Activated CD8-positive, alpha-beta T cell treated with anti-CD3 and anti-CD28 coated beads for 36 hours (primary cell): ENCODE measurements around the gene OR2G2. TPM values are rescaled to one million over a fixed set of nuclear protein-coding genes. Genes with fewer than 3 reads are reported as not detected.
A peak's percentile ranks its signal among the peaks of the same experiment; 100 is the strongest.

Experiments
- ATAC-seq: fragments of 200-7000 bp; cut with Tn5 transposase; one replicate; pipeline ENCODE4 v1.10.0; 2021; ENCODE audit warnings: mild to moderate bottlenecking, moderate library complexity
- CTCF ChIA-PET: fragments of 350-600 bp; sonication (Branson Sonifier 250); formaldehyde crosslinking; loops from one replicate; lab custom pipeline; 2021; ENCODE audit warnings: antibody characterized with exemption; lab: Charles Lee
- POLR2A ChIA-PET: fragments of 350-600 bp; sonication (Branson Sonifier 250); formaldehyde crosslinking; loops from one replicate; lab custom pipeline; 2021; ENCODE audit warnings: antibody characterized with exemption; lab: Charles Lee
- DNase-seq: peaks from one replicate; pipeline ENCODE4 v3.0.0-alpha.2; 2020
- H3K27ac Mint-ChIP-seq: one replicate; pipeline ENCODE4 v1.8.0; 2021; ENCODE audit warnings: mild to moderate bottlenecking, mixed read lengths
- H3K27me3 Mint-ChIP-seq: one replicate; pipeline ENCODE4 v1.8.0; 2021; ENCODE audit warnings: mixed read lengths
- H3K36me3 Mint-ChIP-seq: one replicate; pipeline ENCODE4 v1.8.0; 2021; ENCODE audit warnings: low read depth, mixed read lengths
- H3K4me1 Mint-ChIP-seq: one replicate; pipeline ENCODE4 v1.8.0; 2021; ENCODE audit warnings: low read depth, mixed read lengths
- H3K4me3 Mint-ChIP-seq: one replicate; pipeline ENCODE4 v1.8.0; 2021; ENCODE audit warnings: mild to moderate bottlenecking, moderate library complexity, mixed read lengths
- H3K9me3 Mint-ChIP-seq: one replicate; pipeline ENCODE4 v1.8.0; 2021; ENCODE audit warnings: mixed read lengths
- CTCF ChIP-seq: fragments of 200-600 bp; IDR thresholded peaks from one replicate; pipeline ENCODE4 v1.8.0; 2022; ENCODE audit warnings: antibody characterized with exemption, mild to moderate bottlenecking
- intact Hi-C: fragments of 100-400 bp; cut with micrococcal nuclease; formaldehyde crosslinking; loops from one replicate; pipeline ENCODE4 v1.10.0; 2022
- total RNA-seq, 2 experiments: library from RNA; stranded (reverse); gene quantifications; one replicate each; pipeline ENCODE4 v1.2.3, GENCODE V29; 2021

OR2G2 gene
- total RNA-seq, 2 experiments from 2014 or later = not detected

GRCh38 chr1:247548092-247548491 is 40.1 kb upstream of the OR2G2 start:
- H3K4me3 Mint-ChIP-seq = no peak overlapping the region
- CTCF ChIA-PET = no interaction called here
- H3K27ac Mint-ChIP-seq = no peak overlapping the region
- peaks cover 13% of the 10 kb centered on the region for H3K4me1 Mint-ChIP-seq
- ATAC-seq (no peak), DNase-seq (peak; percentile 12)
- H3K27me3 Mint-ChIP-seq = peaks cover 14% of the 10 kb centered on the region
- no peaks in the 10 kb centered on the region for H3K36me3 Mint-ChIP-seq
- intact Hi-C loops = no loop called here
- POLR2A ChIA-PET = no interaction called here
- no peaks in the 10 kb centered on the region for H3K9me3 Mint-ChIP-seq
- no peak for TF ChIP-seq CTCF

DNA sequence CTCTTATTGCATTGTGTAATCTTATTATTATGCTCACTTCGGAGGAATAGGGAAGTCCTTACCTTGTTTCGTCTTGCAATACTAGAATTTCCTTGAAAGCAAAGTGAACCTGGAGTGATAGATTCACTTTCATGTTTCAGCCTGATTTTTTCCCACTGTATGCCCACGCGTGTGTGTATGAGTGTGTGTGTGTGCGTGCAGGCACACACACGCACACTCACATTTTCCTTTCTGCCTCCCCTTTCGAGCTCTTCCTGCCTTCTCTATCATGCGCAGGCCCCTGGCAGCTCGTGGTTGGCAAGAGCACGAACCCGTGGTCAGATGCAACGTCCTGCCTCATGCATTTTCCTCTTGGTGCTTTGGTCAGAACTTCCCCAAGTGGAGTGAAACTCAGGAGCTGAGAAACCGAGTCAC is 39.4 kb upstream of the OR2G2 start, which contains the start of gene GCSAML:
Gene GCSAML, plus strand, starts transcription at position 366 of the 414 bp plus-strand sequence. CDS start 58 bp downstream, outside the sequence.
- CTCF ChIA-PET = no interaction called here
- DNase-seq (peak; percentile 19), ATAC-seq (peak; percentile 47)
- POLR2A ChIA-PET = no interaction called here
- intact Hi-C loops = no loop called here
- Mint-ChIP-seq H3K27me3 (peaks cover 14% of the 10 kb centered on the region), H3K9me3 (no peaks in the 10 kb centered on the region), H3K36me3 (no peaks in the 10 kb centered on the region), H3K4me1 (peaks cover 13% of the 10 kb centered on the region), H3K27ac (no peak within 1 kb of the TSS), H3K4me3 (no peak within 1 kb of the TSS)
- no peak for TF ChIP-seq CTCF

GRCh38 chr1:247551721-247552120 is 36.4 kb upstream of the OR2G2 start:
- POLR2A ChIA-PET = interaction anchor here (0.6 kb wide), 1 partner anchor 737 kb away, joined by 3 read pairs; no protein-coding TSS in a partner anchor
- intact Hi-C loops = no loop called here
- ATAC-seq (no peak), DNase-seq (no peak)
- H3K27me3 Mint-ChIP-seq = peaks cover 13% of the 10 kb centered on the region
- no peak overlapping the region for H3K27ac Mint-ChIP-seq
- peaks cover 13% of the 10 kb centered on the region for H3K4me1 Mint-ChIP-seq
- no peaks in the 10 kb centered on the region for H3K36me3 Mint-ChIP-seq
- CTCF ChIA-PET = no interaction called here
- TF ChIP-seq CTCF = no peak
- H3K9me3 Mint-ChIP-seq = no peaks in the 10 kb centered on the region
- H3K4me3 Mint-ChIP-seq = no peak overlapping the region

DNA sequence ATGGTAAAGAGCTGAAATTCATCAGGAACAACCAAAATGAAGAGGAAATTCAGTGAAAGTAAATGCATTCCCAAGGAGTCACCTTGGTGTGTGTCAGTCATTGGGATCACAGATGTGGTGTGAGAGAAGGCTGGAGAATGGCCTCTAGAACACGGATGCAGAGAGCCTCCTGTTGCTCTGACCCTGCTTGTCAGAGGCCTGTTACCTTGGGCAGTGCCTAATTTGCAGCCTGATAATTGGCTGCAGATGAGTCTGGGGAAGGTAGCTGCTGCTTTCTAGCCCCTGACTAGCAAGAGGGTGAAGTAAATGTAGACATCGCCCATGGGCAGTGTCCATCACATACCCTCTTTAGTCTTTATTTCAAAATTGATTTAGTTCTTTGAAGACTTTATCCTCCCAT is 35.9 kb upstream of the OR2G2 start:
- intact Hi-C loops = no loop called here
- ATAC-seq (no peak), DNase-seq (no peak)
- CTCF ChIA-PET = no interaction called here
- Mint-ChIP-seq H3K4me1 (peaks cover 13% of the 10 kb centered on the region), H3K36me3 (no peaks in the 10 kb centered on the region), H3K9me3 (no peaks in the 10 kb centered on the region), H3K27me3 (peaks cover 11% of the 10 kb centered on the region), H3K27ac (no peak overlapping the region), H3K4me3 (no peak overlapping the region)
- TF ChIP-seq CTCF = no peak
- POLR2A ChIA-PET = no interaction called here

GRCh38 chr1:247557926-247558674 is 30.1 kb upstream of the OR2G2 start:
- DNase-seq = no peak
- no peaks in the 10 kb centered on the region for H3K27me3 Mint-ChIP-seq
- no peak for TF ChIP-seq CTCF
- peaks cover 4% of the 10 kb centered on the region for H3K4me1 Mint-ChIP-seq
- no peaks in the 10 kb centered on the region for H3K36me3 Mint-ChIP-seq
- no peaks in the 10 kb centered on the region for H3K9me3 Mint-ChIP-seq
- POLR2A ChIA-PET = no interaction called here
- CTCF ChIA-PET = no interaction called here
- intact Hi-C loops = no loop called here
- ATAC-seq = no peak
- no peak overlapping the region for H3K4me3 Mint-ChIP-seq
- no peak overlapping the region for H3K27ac Mint-ChIP-seq
